ENCODE data around the gene MAGIX. TPM values are rescaled to one million over a fixed set of nuclear protein-coding genes. Genes with fewer than 3 reads are reported as not detected.

Gene MAGIX
- total and polyA plus RNA-seq, 3 donors from 2014 or later, result 0.90 to 3.1 (median 1.1) TPM

- intact Hi-C loops (cut with DNase I; ENCODE audit: low total_unique reads), result no loop called here
- WGBS, 2 donors, result 60 to 80% methylated on average over 1 to 5 of the region's 5 CpGs
- Histone ChIP-seq H3K4me1 (no peaks in the 10 kb centered on the region), H3K4me3 (no peak overlapping the region), H3K27me3 (no peaks in the 10 kb centered on the region), H3K36me3 (ENCODE audit: low read depth, missing control alignments) (no peaks in the 10 kb centered on the region), H3K27ac (no peak overlapping the region), H3K9me3 (no peaks in the 10 kb centered on the region)
- TF ChIP-seq CTCF (IDR thresholded peaks at IDR 0.05), result no peak
- TF ChIP-seq POLR2A (IDR thresholded peaks at IDR 0.05), result no peak
- no peak for DNase-seq
Measured at GRCh38 chrX:49208399-49208798, 45.8 kb downstream of the MAGIX start.

- DNase-seq, result no peak
- Histone ChIP-seq H3K27me3 (no peaks in the 10 kb centered on the region), H3K27ac (no peak overlapping the region), H3K4me3 (no peak overlapping the region), H3K9me3 (no peaks in the 10 kb centered on the region), H3K4me1 (no peaks in the 10 kb centered on the region), H3K36me3 (ENCODE audit: low read depth, missing control alignments) (no peaks in the 10 kb centered on the region)
- TF ChIP-seq CTCF (IDR thresholded peaks at IDR 0.05), result no peak
- no peak for TF ChIP-seq POLR2A (IDR thresholded peaks at IDR 0.05)
- WGBS, 2 donors, result 28 to 47% methylated on average over 13 to 14 of the region's 28 CpGs
- intact Hi-C loops (cut with DNase I; ENCODE audit: low total_unique reads), result no loop called here
Measured at GRCh38 chrX:49209434-49210251, 47.1 kb downstream of the MAGIX start.

- Histone ChIP-seq H3K27ac (no peak overlapping the region), H3K27me3 (no peaks in the 10 kb centered on the region), H3K4me1 (no peaks in the 10 kb centered on the region), H3K36me3 (ENCODE audit: low read depth, missing control alignments) (no peaks in the 10 kb centered on the region), H3K4me3 (no peak overlapping the region), H3K9me3 (no peaks in the 10 kb centered on the region)
- TF ChIP-seq POLR2A (IDR thresholded peaks at IDR 0.05) (no peak), CTCF (IDR thresholded peaks at IDR 0.05) (no peak)
- intact Hi-C loops (cut with DNase I; ENCODE audit: low total_unique reads), result no loop called here
- WGBS, 2 donors, result 81% methylated on average over 4 of the region's 8 CpGs; no CpG with 5 or more reads in 1 of the 2 donors
- no peak for DNase-seq
Measured at GRCh38 chrX:49210406-49210805, 47.8 kb downstream of the MAGIX start.

- intact Hi-C loops (cut with DNase I; ENCODE audit: low total_unique reads), result no loop called here
Measured at GRCh38 chrX:49211074-49211473, 48.5 kb downstream of the MAGIX start.

More at GRCh38 chrX:49211074-49211473, 48.5 kb downstream of the MAGIX start:
- Histone ChIP-seq H3K4me3 (no peak overlapping the region), H3K36me3 (ENCODE audit: low read depth, missing control alignments) (no peaks in the 10 kb centered on the region), H3K27ac (no peak overlapping the region), H3K4me1 (no peaks in the 10 kb centered on the region), H3K27me3 (no peaks in the 10 kb centered on the region), H3K9me3 (no peaks in the 10 kb centered on the region)
- no peak for DNase-seq
- TF ChIP-seq CTCF (IDR thresholded peaks at IDR 0.05) (no peak), POLR2A (IDR thresholded peaks at IDR 0.05) (no peak)
- WGBS, 2 donors, result 81 to 93% methylated on average over 8 to 9 of the region's 9 CpGs

Data from testis (tissue), 3 donors.